HG03521 (cell line): ENCODE data around the gene ITGA4.

Source experiments
- ATAC-seq: cut with Tn5 transposase; IDR thresholded peaks from one replicate; pipeline ENCODE4 v1.9.1; 2021; ENCODE audit warnings: mild to moderate bottlenecking, moderate library complexity; ENCODE audit not compliant: unreplicated experiment

The ITGA4 gene

GRCh38 chr2:181570833-181571661, 113.9 kb downstream of the ITGA4 start:
- no peak for ATAC-seq

GRCh38 chr2:181573140-181573736, 116.1 kb downstream of the ITGA4 start:
- ATAC-seq, result no peak

- no peak for ATAC-seq
Observed at GRCh38 chr2:181574321-181574720, 117.1 kb downstream of the ITGA4 start.

- ATAC-seq, result no peak
Observed at GRCh38 chr2:181575024-181575649, 118.0 kb downstream of the ITGA4 start.

- no peak for ATAC-seq
Observed at GRCh38 chr2:181575650-181576025, 118.5 kb downstream of the ITGA4 start.

- ATAC-seq, result no peak
Observed at GRCh38 chr2:181576431-181576830, 119.2 kb downstream of the ITGA4 start.

GRCh38 chr2:181578829-181579228, 121.6 kb downstream of the ITGA4 start:
- ATAC-seq, result no peak

GRCh38 chr2:181581534-181581933, 124.3 kb downstream of the ITGA4 start:
- no peak for ATAC-seq

- no peak for ATAC-seq
Observed at GRCh38 chr2:181585732-181586131, 128.5 kb downstream of the ITGA4 start.
